PFSK-1 (cell line): Measurements from ENCODE around the gene MIPEP.

Experiments used
- FOXP2 ChIP-seq: optimal IDR thresholded peaks from 2 replicates; pipeline ENCODE3; 2011; ENCODE audit warnings: borderline replicate concordance, control low read depth, inconsistent platforms; ENCODE audit not compliant: insufficient read depth; ENCODE audit errors: extremely low read length, extremely low read depth
- POLR2AphosphoS5 ChIP-seq: IDR thresholded peaks from 2 replicates; pipeline ENCODE4 v1.6.1; 2012; ENCODE audit warnings: low read depth, mild to moderate bottlenecking, control low read depth, low read length, moderate library complexity
- REST ChIP-seq, 2 experiments: IDR thresholded peaks; 2 replicates each; pipeline versions ENCODE4 v1.6.1 to v1.8.0; 2011 to 2012; ENCODE audit warnings: low read depth in 2 of 2, low read length in 2 of 2, control low read depth in 1 of 2, inconsistent platforms in 1 of 2, mild to moderate bottlenecking in 1 of 2, moderate library complexity in 1 of 2; ENCODE audit not compliant: insufficient read depth in 1 of 2
- SIN3A ChIP-seq: IDR thresholded peaks from 2 replicates; pipeline ENCODE4 v1.6.1; 2012; ENCODE audit warnings: mild to moderate bottlenecking, low read length, moderate library complexity, borderline replicate concordance; ENCODE audit not compliant: insufficient read depth
- TAF1 ChIP-seq: IDR thresholded peaks from 2 replicates; pipeline ENCODE4 v1.6.1; 2012; ENCODE audit warnings: low read length, control low read depth, borderline replicate concordance; ENCODE audit not compliant: insufficient read depth

MIPEP gene

GRCh38 chr13:23866420-23867026 is 22.7 kb downstream of the MIPEP start:
- TF ChIP-seq POLR2AphosphoS5 (no peak), TAF1 (no peak), REST (IDR thresholded peaks at IDR 0.05; ENCODE audit: insufficient read depth in 1 of 2, low read depth in 2 of 2, low read length in 2 of 2) (no peak), FOXP2 (no peak), SIN3A (no peak)

- TF ChIP-seq FOXP2, result no peak
- TF ChIP-seq REST (IDR thresholded peaks at IDR 0.05; ENCODE audit: insufficient read depth in 1 of 2, low read depth in 2 of 2, low read length in 2 of 2), result no peak
- no peak for TF ChIP-seq SIN3A
- no peak for TF ChIP-seq TAF1
- TF ChIP-seq POLR2AphosphoS5, result no peak
These were observed 23.3 kb downstream of the MIPEP start for GRCh38 chr13:23865906-23866305.

- TF ChIP-seq FOXP2, result no peak
- TF ChIP-seq POLR2AphosphoS5, result no peak
- no peak for TF ChIP-seq SIN3A
- no peak for TF ChIP-seq REST (IDR thresholded peaks at IDR 0.05; ENCODE audit: insufficient read depth in 1 of 2, low read depth in 2 of 2, low read length in 2 of 2)
- TF ChIP-seq TAF1, result no peak
These were observed 24.2 kb downstream of the MIPEP start for GRCh38 chr13:23865026-23865425.

GRCh38 chr13:23861310-23861709 is 27.9 kb downstream of the MIPEP start:
- TF ChIP-seq POLR2AphosphoS5, result no peak
- no peak for TF ChIP-seq SIN3A
- TF ChIP-seq REST (IDR thresholded peaks at IDR 0.05; ENCODE audit: insufficient read depth in 1 of 2, low read depth in 2 of 2, low read length in 2 of 2), result no peak
- TF ChIP-seq FOXP2, result no peak
- TF ChIP-seq TAF1, result no peak
